ENCODE results near the gene RBM45.

DNA sequence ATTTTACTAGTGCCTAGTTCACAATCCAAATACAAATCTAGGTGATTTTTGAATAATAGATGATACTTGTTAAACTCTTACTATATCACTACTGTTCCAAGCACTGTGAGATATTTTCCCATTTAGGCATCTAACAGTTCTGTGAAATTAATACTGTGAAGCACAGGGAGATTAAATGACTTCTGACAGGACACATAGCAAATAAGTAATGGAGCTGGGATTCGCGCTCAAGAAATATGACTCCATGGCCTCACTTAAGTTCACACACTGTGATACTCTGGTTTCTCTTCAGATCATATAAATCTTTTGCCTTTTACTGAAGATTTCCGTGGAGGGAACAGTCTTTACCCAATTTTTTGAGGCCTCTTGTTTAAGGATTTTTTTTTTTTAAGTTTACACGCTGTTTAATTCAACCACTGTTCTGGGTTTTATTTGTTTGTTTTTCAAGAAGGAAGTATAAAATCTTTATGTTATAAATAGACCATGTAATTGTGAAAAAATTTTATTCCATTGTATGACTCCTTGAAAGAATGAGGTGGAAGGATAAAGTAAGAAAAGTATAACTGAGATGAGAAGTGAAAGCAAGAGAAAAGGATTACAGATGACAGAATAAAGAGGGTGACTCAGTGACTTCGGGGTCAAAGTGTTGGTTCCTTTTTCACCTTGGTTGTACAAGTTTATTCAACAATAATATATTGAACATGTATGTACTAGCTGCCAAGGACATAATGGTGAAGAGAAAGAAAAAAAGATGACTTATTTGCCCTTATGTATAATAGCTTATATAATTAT lies 30.2 kb downstream of the RBM45 start:
- no peak for TF ChIP-seq POLR2A (IDR thresholded peaks at IDR 0.05)
- no peak for TF ChIP-seq CTCF (IDR thresholded peaks at IDR 0.05)

Measured in thyroid gland (tissue), 4 donors.